Pancreas (tissue), 10 donors: ENCODE data around the gene PTGFRN. TPM values are rescaled to one million over a fixed set of nuclear protein-coding genes. Genes with fewer than 3 reads are reported as not detected.
A peak's percentile ranks its signal among the peaks of the same experiment; 100 is the strongest.
"Not testable (repeated sequence)": the region's sequence is repeated elsewhere in the genome, so short reads cannot be mapped to it uniquely, and the experiment has no call there.

ENCODE experiments used
- ATAC-seq, 4 donors: fragments of 200-7000 bp; cut with Tn5 transposase; one replicate each; pipeline versions ENCODE4 v1.8.0 to v1.9.1; 2020; ENCODE audit warnings: mild to moderate bottlenecking in 4 of 4, moderate library complexity in 4 of 4
- DNase-seq, 6 donors: peaks; one replicate each; pipeline ENCODE4 v3.0.0-alpha.2; 2020
- FAIRE-seq: peaks from 2 replicates; lab custom pipeline; 2012; peaks lifted over from hg19 to GRCh38; lab: Jason Lieb, UNC
- H3K27ac ChIP-seq, 4 donors: fragments of 200-600 bp; sonication (generic); 1 replicate in 3 of 4; 2 replicates in 1 of 4; pipeline versions ENCODE4 v1.5.0 to v1.8.0; 2020
- H3K27me3 ChIP-seq, 4 donors: fragments of 200-600 bp; one replicate each; pipeline ENCODE4 v1.8.0; 2021
- H3K36me3 ChIP-seq, 3 donors: fragments of 200-600 bp; sonication (generic) in 1 of 3; one replicate each; pipeline versions ENCODE4 v1.5.0 to v1.8.0; 2020 to 2021
- H3K4me1 ChIP-seq, 3 donors: fragments of 200-600 bp; one replicate each; pipeline ENCODE4 v1.8.0; 2021
- H3K4me3 ChIP-seq, 4 donors: fragments of 200-600 bp; sonication (generic) in 2 of 4; one replicate each; pipeline versions ENCODE4 v1.5.0 to v1.8.0; 2020 to 2021
- H3K9me3 ChIP-seq, 4 donors: fragments of 200-600 bp; one replicate each; pipeline ENCODE4 v1.8.0; 2021
- CTCF ChIP-seq, 4 donors: fragments of 200-600 bp; sonication (generic) in 3 of 4; IDR thresholded peaks; one replicate each; pipeline versions ENCODE4 v1.5.0 to v1.8.0; 2021; ENCODE audit warnings: antibody characterized with exemption in 4 of 4
- WGBS, 2 donors: extraction: QIAGEN DNeasy Blood & Tissue Kit; methylation state at CpG; one replicate each; pipeline ENCODE4 v1.1.7; 2013; 5-methylcytosine and 5-hydroxymethylcytosine counted together
- intact Hi-C, 3 donors: fragments of 100-400 bp; cut with DNase I; formaldehyde crosslinking; loops; one replicate each; pipeline versions ENCODE4 v1.11.1 to v1.14.2; 2022
- polyA plus RNA-seq, 2 donors: library from polyadenylated mRNA; stranded (reverse); fragments of 200-250 nt; gene quantifications; one replicate each; pipeline ENCODE4 v1.2.3, GENCODE V29; 2013
- total RNA-seq, 6 donors: library from RNA; stranded (reverse); fragmentation: NEBNext Ultra II Directional in 4 of 6; extraction: Animal tissue kit (Norgen Biotek cat#: 25700) in 4 of 6; gene quantifications; one replicate each; pipeline versions ENCODE4 v1.2.1 to v1.2.4, GENCODE V29; 2021 to 2023
- donor health status: healthy with polysubstance abuse.
- donor health status: DM: no; HTN: no; CAD: no; lungs with moderate emphysema.
- donor health status: DM: no; HTN: no; CAD: no.
- donor health status: control.
- donor health status: control.
- donor health status: Bipolar disorder and iron deficiency.
- donor health status: DM: yes; HTN: yes; CAD: no.
- donor health status: DM: no; HTN: no; CAD: no.
- donor health status: DM: no; HTN: no; CAD: no.
- donor health status: DM: yes; HTN: yes; CAD: no.

PTGFRN gene
- total and polyA plus RNA-seq, 8 donors, result 9.9 to 62.0 (median 21.3) TPM

DNA sequence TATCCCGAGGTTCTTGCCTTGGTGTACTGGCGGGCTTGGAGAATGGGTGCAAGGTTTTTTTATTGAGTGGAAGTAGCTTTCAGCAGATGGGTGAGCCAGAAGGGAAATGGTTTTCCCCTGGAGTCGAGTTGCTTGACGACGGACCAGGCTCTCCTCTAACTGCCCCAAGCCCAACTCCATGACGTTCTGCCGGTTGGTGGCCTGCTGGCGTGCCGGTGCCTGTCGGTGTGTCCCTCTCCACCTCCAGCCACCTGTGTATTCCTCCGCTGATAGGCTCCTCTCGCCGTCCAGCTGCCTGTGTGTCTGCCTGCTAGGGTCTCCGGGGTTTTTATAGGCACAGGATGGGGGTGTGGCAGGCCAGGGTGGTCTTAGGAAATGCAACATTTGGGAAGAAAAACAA is 34.3 kb upstream of the PTGFRN start:
- 92% methylated on average over 14 of the region's 14 CpGs for WGBS, 2 donors

GRCh38 chr1:116875946-116876345 is 33.8 kb upstream of the PTGFRN start:
- 90 to 94% methylated on average over 6 of the region's 6 CpGs for WGBS, 2 donors
- H3K36me3 ChIP-seq, DNase-seq, intact Hi-C loops, H3K9me3 ChIP-seq, FAIRE-seq, H3K4me3 ChIP-seq, H3K27me3 ChIP-seq, H3K27ac ChIP-seq, ATAC-seq: not testable (repeated sequence)
- H3K4me1 ChIP-seq, result peaks cover 11 to 36% (median 26%) of the 10 kb centered on the region in 3 donors

More for the DNA sequence above, 34.3 kb upstream of the PTGFRN start:
- Histone ChIP-seq H3K4me3 (no peak overlapping the region), H3K36me3 (no peaks in the 10 kb centered on the region), H3K4me1 (peaks cover 11 to 30% (median 21%) of the 10 kb centered on the region in 3 donors), H3K27me3 (no peaks in the 10 kb centered on the region), H3K27ac (no peak overlapping the region), H3K9me3 (no peaks in the 10 kb centered on the region)
- FAIRE-seq, result no peak
- no peak for DNase-seq
- no peak for TF ChIP-seq CTCF (IDR thresholded peaks at IDR 0.05)
- intact Hi-C loops, result no loop called here
- no peak for ATAC-seq

DNA sequence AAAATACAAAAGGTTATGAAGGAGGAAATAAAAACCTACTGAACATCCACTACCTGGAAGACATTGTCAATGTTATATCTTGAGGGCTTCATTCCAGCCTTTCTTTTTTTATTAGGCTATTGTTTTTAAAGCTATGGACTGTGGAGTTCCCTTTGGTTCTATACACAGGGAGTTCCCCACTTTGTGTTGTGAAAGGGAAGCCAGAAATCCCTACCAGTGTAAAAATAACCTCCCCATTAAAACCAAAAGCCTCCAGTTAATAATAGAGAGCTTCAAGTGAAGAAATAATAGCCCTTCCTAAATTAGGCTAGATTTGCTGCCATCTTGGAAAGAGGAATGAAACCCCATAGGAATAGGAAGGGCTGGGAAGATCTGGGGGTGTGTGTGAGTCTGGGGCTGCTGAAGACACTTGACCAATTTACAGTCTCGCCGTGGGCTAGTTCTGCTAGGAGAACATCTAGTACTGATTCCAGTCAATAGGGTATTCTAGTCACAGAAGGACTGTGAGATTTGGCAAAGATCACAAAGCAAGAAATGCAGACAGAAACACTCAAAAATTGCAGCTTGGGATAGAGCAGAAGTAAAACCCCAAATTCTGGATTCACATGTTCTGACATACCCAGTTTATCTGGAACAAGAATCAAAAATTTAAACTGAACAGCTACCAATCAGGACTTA is 32.4 kb upstream of the PTGFRN start:
- ATAC-seq, result no peak
- H3K27ac ChIP-seq, result no peak overlapping the region
- no peaks in the 10 kb centered on the region for H3K27me3 ChIP-seq
- H3K4me1 ChIP-seq, result peaks cover 11 to 39% (median 34%) of the 10 kb centered on the region in 3 donors
- intact Hi-C loops, result no loop called here
- 79 to 98% methylated on average over 2 of the region's 2 CpGs for WGBS, 2 donors
- H3K9me3 ChIP-seq, result no peaks in the 10 kb centered on the region
- DNase-seq, result no peak
- H3K4me3 ChIP-seq, result no peak overlapping the region
- no peak for TF ChIP-seq CTCF (IDR thresholded peaks at IDR 0.05)
- FAIRE-seq, result no peak
- H3K36me3 ChIP-seq, result no peaks in the 10 kb centered on the region

GRCh38 chr1:116878804-116879477 is 30.8 kb upstream of the PTGFRN start:
- Histone ChIP-seq H3K36me3 (no peaks in the 10 kb centered on the region), H3K4me3 (peak overlapping the region in 2 of 4 donors; percentile 26 to 29), H3K27ac (peak overlapping the region; percentile 69 to 86 (median 76)), H3K27me3 (no peaks in the 10 kb centered on the region), H3K4me1 (peaks cover 11 to 50% (median 35%) of the 10 kb centered on the region in 3 donors), H3K9me3 (no peaks in the 10 kb centered on the region)
- ATAC-seq, result peak; percentile 8 to 27 (median 20)
- TF ChIP-seq CTCF (IDR thresholded peaks at IDR 0.05), result no peak
- intact Hi-C loops, result no loop called here
- FAIRE-seq, result no peak
- DNase-seq, result peak in 4 of 6 donors; percentile 32 to 61 (median 42)
- WGBS, 2 donors, result 33 to 51% methylated on average over 10 of the region's 10 CpGs

- H3K36me3 ChIP-seq, result no peaks in the 10 kb centered on the region
- H3K4me1 ChIP-seq, result peaks cover 11 to 50% (median 42%) of the 10 kb centered on the region in 3 donors
- no peaks in the 10 kb centered on the region for H3K27me3 ChIP-seq
- H3K9me3 ChIP-seq, result no peaks in the 10 kb centered on the region
- FAIRE-seq (no peak), ATAC-seq (peak; percentile 39 to 58 (median 48)), DNase-seq (peak; percentile 41 to 78 (median 62))
- intact Hi-C loops, result no loop called here
- H3K4me3 ChIP-seq, result peak overlapping the region in 1 of 4 donors; percentile 26
- no peak for TF ChIP-seq CTCF (IDR thresholded peaks at IDR 0.05)
- 50 to 59% methylated on average over 10 of the region's 10 CpGs for WGBS, 2 donors
- H3K27ac ChIP-seq, result peak overlapping the region; percentile 69 to 86 (median 76)
Observed at GRCh38 chr1:116879478-116880133, 30.1 kb upstream of the PTGFRN start.
